GM21619 (cell line): Measurements from ENCODE around the gene MEI1.
"Not testable (repeated sequence)": the region's sequence is repeated elsewhere in the genome, so short reads cannot be mapped to it uniquely, and the experiment has no call there.

Source experiments
- ATAC-seq: cut with Tn5 transposase; IDR thresholded peaks from one replicate; pipeline ENCODE4 v1.9.1; 2021; ENCODE audit not compliant: unreplicated experiment

Gene MEI1

GRCh38 chr22:41681616-41682015 is 17.7 kb upstream of the MEI1 start:
- no peak for ATAC-seq

- ATAC-seq: peak; percentile 75
These were observed 17.1 kb upstream of the MEI1 start for GRCh38 chr22:41682033-41682807.

- ATAC-seq: no peak
These were observed 16.3 kb upstream of the MEI1 start for GRCh38 chr22:41683052-41683451.

GRCh38 chr22:41683616-41684015 is 15.7 kb upstream of the MEI1 start:
- no peak for ATAC-seq

GRCh38 chr22:41684194-41684593 is 15.1 kb upstream of the MEI1 start:
- no peak for ATAC-seq

GRCh38 chr22:41686890-41687289 is 12.4 kb upstream of the MEI1 start:
- ATAC-seq: not testable (repeated sequence)

- peak; percentile 13 for ATAC-seq
These were observed 11.4 kb upstream of the MEI1 start for GRCh38 chr22:41687901-41688364.

GRCh38 chr22:41688365-41689211 is 10.7 kb upstream of the MEI1 start, which contains the start of gene SNU13:
TSS of gene SNU13 (minus strand) at chr22:41688867. CDS start at chr22:41688796, 71 bp downstream.
- peak; percentile 87 for ATAC-seq

- no peak for ATAC-seq
These were observed 8.8 kb upstream of the MEI1 start for GRCh38 chr22:41690476-41690875.

- ATAC-seq: no peak
These were observed 4.1 kb upstream of the MEI1 start for GRCh38 chr22:41695211-41695610.

- ATAC-seq: no peak
These were observed 2.6 kb upstream of the MEI1 start for GRCh38 chr22:41696703-41697102.

GRCh38 chr22:41697126-41697775 is 2.1 kb upstream of the MEI1 start:
- ATAC-seq: no peak

- ATAC-seq: no peak
These were observed 733 bp downstream of the MEI1 start for GRCh38 chr22:41700108-41700364.

- no peak for ATAC-seq
These were observed 3.5 kb downstream of the MEI1 start for GRCh38 chr22:41702763-41703162.

GRCh38 chr22:41709341-41709740 is 10.0 kb downstream of the MEI1 start:
- ATAC-seq: no peak

- no peak for ATAC-seq
These were observed 13.7 kb downstream of the MEI1 start for GRCh38 chr22:41713004-41713403.

- ATAC-seq: no peak
These were observed 23.2 kb downstream of the MEI1 start for GRCh38 chr22:41722496-41722895.

GRCh38 chr22:41725510-41726110 is 26.3 kb downstream of the MEI1 start:
- ATAC-seq: no peak

GRCh38 chr22:41731609-41732008 is 32.3 kb downstream of the MEI1 start:
- ATAC-seq: no peak

GRCh38 chr22:41732096-41732772 is 32.9 kb downstream of the MEI1 start:
- no peak for ATAC-seq

- ATAC-seq: not testable (repeated sequence)
These were observed 33.9 kb downstream of the MEI1 start for GRCh38 chr22:41733241-41733640.
